Cardiac fibroblast (primary cell): ENCODE measurements around the gene MAGI2.
A peak's percentile ranks its signal among the peaks of the same experiment; 100 is the strongest.

Experiments used
- DNase-seq, 2 donors: peaks; one replicate each; pipeline versions ENCODE4 v3.0.0 to v3.0.0-alpha.2; 2010; ENCODE audit warnings: low read depth in 2 of 2
- H3K4me3 ChIP-seq, 2 donors: replicated peaks in 1 of 2; 1 replicate in 1 of 2; 2 replicates in 1 of 2; pipeline ENCODE4 v1.5.1; 2011; ENCODE audit warnings: low read depth in 2 of 2, low read length in 2 of 2, mild to moderate bottlenecking in 2 of 2, moderate library complexity in 1 of 2
- TF ChIP-seq, protein P1 (sequence below): IDR thresholded peaks from one replicate; pipeline ENCODE4 v1.5.1; 2011; ENCODE audit warnings: low read depth, mild to moderate bottlenecking, low read length, inconsistent platforms

MAGI2 gene

GRCh38 chr7:79292834-79293233, 160.6 kb downstream of the MAGI2 start:
- TF ChIP-seq, protein P1, sequence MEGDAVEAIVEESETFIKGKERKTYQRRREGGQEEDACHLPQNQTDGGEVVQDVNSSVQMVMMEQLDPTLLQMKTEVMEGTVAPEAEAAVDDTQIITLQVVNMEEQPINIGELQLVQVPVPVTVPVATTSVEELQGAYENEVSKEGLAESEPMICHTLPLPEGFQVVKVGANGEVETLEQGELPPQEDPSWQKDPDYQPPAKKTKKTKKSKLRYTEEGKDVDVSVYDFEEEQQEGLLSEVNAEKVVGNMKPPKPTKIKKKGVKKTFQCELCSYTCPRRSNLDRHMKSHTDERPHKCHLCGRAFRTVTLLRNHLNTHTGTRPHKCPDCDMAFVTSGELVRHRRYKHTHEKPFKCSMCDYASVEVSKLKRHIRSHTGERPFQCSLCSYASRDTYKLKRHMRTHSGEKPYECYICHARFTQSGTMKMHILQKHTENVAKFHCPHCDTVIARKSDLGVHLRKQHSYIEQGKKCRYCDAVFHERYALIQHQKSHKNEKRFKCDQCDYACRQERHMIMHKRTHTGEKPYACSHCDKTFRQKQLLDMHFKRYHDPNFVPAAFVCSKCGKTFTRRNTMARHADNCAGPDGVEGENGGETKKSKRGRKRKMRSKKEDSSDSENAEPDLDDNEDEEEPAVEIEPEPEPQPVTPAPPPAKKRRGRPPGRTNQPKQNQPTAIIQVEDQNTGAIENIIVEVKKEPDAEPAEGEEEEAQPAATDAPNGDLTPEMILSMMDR, result no peak
- peak in 1 of 2 donors; percentile 23 for DNase-seq
- no peak overlapping the region for H3K4me3 ChIP-seq

DNA sequence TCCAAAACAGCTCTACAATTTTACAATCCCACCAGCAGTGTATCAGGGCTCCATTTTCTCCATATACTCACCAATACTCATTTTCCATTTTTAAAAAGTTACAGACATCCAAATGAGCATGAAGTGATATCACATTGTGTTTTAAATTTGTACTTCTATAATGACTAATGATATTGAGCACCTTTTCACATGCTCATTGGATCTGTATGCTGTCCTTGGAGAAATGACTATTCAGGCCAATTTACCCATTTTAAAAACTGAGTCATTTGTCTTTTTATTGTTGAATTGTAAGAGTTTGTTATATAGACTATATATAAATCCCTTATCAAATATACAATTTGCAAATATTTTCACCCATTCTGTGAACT, 162.0 kb downstream of the MAGI2 start:
- peak in 1 of 2 donors; percentile 35 for DNase-seq
- H3K4me3 ChIP-seq, result peak overlapping the region in 1 of 2 donors; percentile 5
- TF ChIP-seq, protein P1, result no peak

- TF ChIP-seq, protein P1, result no peak
- H3K4me3 ChIP-seq, result peak overlapping the region in 1 of 2 donors; percentile 5
- DNase-seq, result peak in 1 of 2 donors; percentile 79
Measured at GRCh38 chr7:79290841-79291497, 162.5 kb downstream of the MAGI2 start.

GRCh38 chr7:79290398-79290797, 163.1 kb downstream of the MAGI2 start:
- TF ChIP-seq, protein P1, result no peak
- no peak for DNase-seq

GRCh38 chr7:79288655-79289054, 164.8 kb downstream of the MAGI2 start:
- TF ChIP-seq, protein P1, result no peak
- no peak for DNase-seq
- H3K4me3 ChIP-seq, result no peak overlapping the region

More at GRCh38 chr7:79290398-79290797, 163.1 kb downstream of the MAGI2 start:
- no peak overlapping the region for H3K4me3 ChIP-seq

DNA sequence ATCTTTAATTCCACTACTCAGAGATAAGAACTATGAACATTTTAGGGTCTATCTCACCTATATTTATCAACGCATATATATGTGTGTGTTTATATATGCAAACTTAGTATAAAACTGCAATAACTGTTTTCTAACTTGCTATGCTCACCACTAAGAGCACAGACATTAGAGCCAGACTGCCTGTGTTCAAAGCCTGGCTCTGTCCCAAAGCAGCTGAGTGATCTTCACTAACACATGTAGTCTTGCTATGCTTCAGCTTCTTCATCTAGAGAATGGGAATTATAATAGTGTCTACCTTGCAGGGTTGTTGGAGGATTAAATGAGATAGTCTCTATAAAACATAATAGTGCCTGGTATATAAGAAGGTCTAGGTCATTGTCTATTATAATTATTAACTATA, 165.5 kb downstream of the MAGI2 start:
- DNase-seq, result peak in 1 of 2 donors; percentile 49
- H3K4me3 ChIP-seq, result no peak overlapping the region
- TF ChIP-seq, protein P1, result no peak

- H3K4me3 ChIP-seq, result no peak overlapping the region
- TF ChIP-seq, protein P1, result no peak
- no peak for DNase-seq
Measured at GRCh38 chr7:79286181-79286580, 167.3 kb downstream of the MAGI2 start.
